Rectal smooth muscle tissue (tissue), 1 donor: ENCODE results near the gene TBX10.
"Not testable (repeated sequence)": the region's sequence is repeated elsewhere in the genome, so short reads cannot be mapped to it uniquely, and the experiment has no call there.

Experiments
- H3K27ac ChIP-seq: one replicate; pipeline ENCODE4 v1.7.0; 2013; ENCODE audit warnings: low read depth, low read length, inconsistent platforms
- H3K27me3 ChIP-seq: one replicate; pipeline ENCODE4 v1.7.0; 2013; ENCODE audit warnings: low read length; ENCODE audit not compliant: control insufficient read depth, insufficient read depth
- H3K36me3 ChIP-seq: one replicate; pipeline ENCODE4 v1.7.0; 2013; ENCODE audit warnings: low read length; ENCODE audit not compliant: control insufficient read depth, insufficient read depth
- H3K4me1 ChIP-seq: one replicate; pipeline ENCODE4 v1.7.0; 2013; ENCODE audit warnings: low read length; ENCODE audit not compliant: control insufficient read depth, insufficient read depth
- H3K4me3 ChIP-seq: one replicate; pipeline ENCODE4 v1.7.0; 2013; ENCODE audit warnings: low read length
- H3K9ac ChIP-seq: one replicate; pipeline ENCODE4 v1.7.0; 2013; ENCODE audit warnings: low read length

Gene TBX10

DNA sequence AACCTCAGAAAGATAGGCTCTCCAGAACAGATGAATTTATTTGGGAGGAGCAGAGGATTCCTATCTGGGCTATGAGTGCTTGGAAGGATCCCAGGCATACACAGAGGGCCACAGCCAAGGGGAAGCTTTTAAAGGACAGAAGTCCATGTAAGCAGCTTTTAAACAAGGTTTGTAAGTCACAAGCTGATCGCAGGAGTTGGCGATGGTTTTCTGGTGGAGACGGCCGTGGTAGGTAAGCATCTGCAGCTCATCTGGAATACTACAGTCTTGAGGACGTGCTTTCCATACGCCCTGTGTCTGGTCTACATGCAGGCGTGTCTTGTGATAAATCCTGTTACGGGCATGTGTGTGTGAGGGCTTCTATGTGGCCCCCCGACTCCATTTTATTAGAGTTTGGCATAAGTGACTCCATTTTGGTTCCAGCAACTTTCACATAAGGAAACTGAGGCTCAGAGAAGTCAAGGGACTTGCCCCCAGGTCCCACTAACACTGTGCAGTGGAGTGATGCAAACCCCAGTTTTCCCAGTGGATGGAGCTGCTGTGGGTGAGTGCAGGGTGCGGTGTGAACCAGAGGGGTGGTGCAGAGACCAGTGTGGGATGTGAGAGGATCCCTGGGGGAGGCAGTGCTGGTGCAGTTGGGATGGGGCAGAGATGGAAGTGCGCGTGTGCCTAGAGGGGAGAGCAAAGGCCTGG is 22.7 kb upstream of the TBX10 start:
- Histone ChIP-seq H3K27ac (no peak overlapping the region), H3K4me1 (no peaks in the 10 kb centered on the region), H3K27me3 (no peaks in the 10 kb centered on the region), H3K36me3 (no peaks in the 10 kb centered on the region), H3K9ac (no peak overlapping the region), H3K4me3 (no peak overlapping the region)

DNA sequence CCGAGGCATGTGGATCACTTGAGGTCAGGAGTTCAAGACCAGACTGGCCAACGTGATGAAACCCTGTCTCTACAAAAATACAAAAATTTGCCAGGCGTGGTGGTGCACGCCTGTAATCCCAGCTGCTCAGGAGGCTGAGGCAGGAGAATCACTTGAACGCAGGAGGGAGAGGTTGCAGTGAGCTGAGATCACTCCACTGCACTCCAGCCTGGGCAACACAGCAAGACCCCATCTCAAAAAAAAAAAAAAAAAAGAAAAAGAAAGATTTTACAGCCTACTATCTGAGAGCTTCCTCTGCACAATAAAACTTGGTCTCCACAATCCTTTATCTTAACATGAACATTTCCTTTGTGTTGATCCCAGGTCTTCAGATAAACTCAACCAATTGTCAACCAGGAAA is 21.2 kb upstream of the TBX10 start:
- H3K4me3 ChIP-seq, H3K4me1 ChIP-seq, H3K9ac ChIP-seq: not testable (repeated sequence)

GRCh38 chr11:67659651-67660165 is 20.1 kb upstream of the TBX10 start:
- H3K27me3 ChIP-seq, H3K4me3 ChIP-seq, H3K4me1 ChIP-seq, H3K27ac ChIP-seq, H3K9ac ChIP-seq, H3K36me3 ChIP-seq: not testable (repeated sequence)

More for the DNA sequence above, 21.2 kb upstream of the TBX10 start:
- not testable (repeated sequence) for H3K36me3 ChIP-seq, H3K27me3 ChIP-seq, H3K27ac ChIP-seq

DNA sequence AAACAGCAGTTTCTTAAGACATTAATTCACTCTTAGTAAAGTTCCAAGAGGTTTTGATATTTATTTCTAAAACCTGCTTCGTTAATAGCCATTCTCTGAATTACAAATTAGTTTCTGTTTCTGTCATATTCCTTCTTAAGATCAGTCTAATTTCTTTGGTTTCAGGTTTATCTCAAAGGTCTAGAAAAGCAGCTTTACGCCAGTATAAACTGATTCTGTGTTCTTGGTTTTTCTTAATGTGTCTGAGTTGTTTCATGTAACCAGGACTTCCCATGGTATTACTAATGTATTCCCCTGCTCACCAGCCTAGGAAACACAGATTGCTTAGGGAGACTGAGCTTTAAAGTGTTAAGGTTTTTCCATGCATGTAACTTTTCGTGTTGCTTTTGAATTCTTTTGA is 17.7 kb upstream of the TBX10 start:
- Histone ChIP-seq H3K4me1 (no peaks in the 10 kb centered on the region), H3K27ac (no peak overlapping the region), H3K27me3 (no peaks in the 10 kb centered on the region), H3K9ac (no peak overlapping the region), H3K4me3 (no peak overlapping the region), H3K36me3 (no peaks in the 10 kb centered on the region)

DNA sequence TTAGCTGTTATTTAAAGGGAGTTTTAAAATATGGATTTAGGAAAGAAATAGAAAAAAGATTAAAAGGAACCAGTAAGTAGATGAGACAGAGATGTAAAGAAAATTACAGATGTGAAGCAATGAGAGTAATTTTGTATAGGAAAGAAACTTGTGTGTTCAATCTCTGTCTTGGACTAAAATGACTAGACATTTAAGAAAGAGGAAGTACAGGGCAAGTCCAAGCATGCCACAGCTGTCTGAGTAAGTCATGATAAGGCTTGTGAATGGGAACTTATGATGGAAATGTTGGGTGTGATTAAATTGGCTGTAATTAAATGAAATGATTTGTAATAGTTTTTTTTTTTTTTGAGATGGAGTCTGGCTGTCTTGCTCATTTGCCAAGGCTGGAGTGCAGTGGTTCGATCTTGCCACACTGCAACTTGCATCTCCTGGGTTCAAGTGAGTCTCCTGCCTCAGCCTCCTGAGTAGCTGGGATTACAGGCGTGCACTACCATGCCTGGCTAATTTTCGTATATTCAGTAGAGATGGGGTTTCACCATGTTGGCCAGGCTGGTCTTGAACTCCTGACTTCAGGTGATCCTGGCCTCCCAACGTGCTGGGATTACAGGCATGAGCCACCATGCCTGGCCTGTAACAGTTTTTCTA is 16.8 kb upstream of the TBX10 start:
- Histone ChIP-seq H3K4me3 (no peak overlapping the region), H3K36me3 (no peaks in the 10 kb centered on the region), H3K9ac (no peak overlapping the region), H3K4me1 (no peaks in the 10 kb centered on the region), H3K27ac (no peak overlapping the region), H3K27me3 (no peaks in the 10 kb centered on the region)

GRCh38 chr11:67654225-67654624 is 14.7 kb upstream of the TBX10 start:
- no peaks in the 10 kb centered on the region for H3K36me3 ChIP-seq
- H3K4me1 ChIP-seq: no peaks in the 10 kb centered on the region
- no peak overlapping the region for H3K4me3 ChIP-seq

GRCh38 chr11:67652965-67653845 is 13.6 kb upstream of the TBX10 start:
- H3K9ac ChIP-seq: no peak overlapping the region
- H3K4me3 ChIP-seq: no peak overlapping the region
- no peak overlapping the region for H3K27ac ChIP-seq
- H3K27me3 ChIP-seq: peaks cover 3% of the 10 kb centered on the region
- H3K36me3 ChIP-seq: no peaks in the 10 kb centered on the region
- H3K4me1 ChIP-seq: no peaks in the 10 kb centered on the region

More at GRCh38 chr11:67654225-67654624, 14.7 kb upstream of the TBX10 start:
- Histone ChIP-seq H3K27ac (no peak overlapping the region), H3K9ac (no peak overlapping the region), H3K27me3 (peaks cover 3% of the 10 kb centered on the region)

GRCh38 chr11:67651976-67652781 is 12.6 kb upstream of the TBX10 start:
- no peaks in the 10 kb centered on the region for H3K4me1 ChIP-seq
- no peak overlapping the region for H3K9ac ChIP-seq
- H3K36me3 ChIP-seq: no peaks in the 10 kb centered on the region
- H3K4me3 ChIP-seq: no peak overlapping the region
- no peak overlapping the region for H3K27ac ChIP-seq
- H3K27me3 ChIP-seq: peaks cover 3% of the 10 kb centered on the region

GRCh38 chr11:67649634-67650510 is 10.3 kb upstream of the TBX10 start:
- Histone ChIP-seq H3K27me3 (peaks cover 3% of the 10 kb centered on the region), H3K4me3 (peak overlapping the region; percentile 44), H3K4me1 (no peaks in the 10 kb centered on the region), H3K27ac (no peak overlapping the region), H3K36me3 (no peaks in the 10 kb centered on the region), H3K9ac (no peak overlapping the region)

- Histone ChIP-seq H3K9ac (no peak overlapping the region), H3K4me3 (no peak overlapping the region), H3K27ac (no peak overlapping the region), H3K27me3 (peaks cover 3% of the 10 kb centered on the region), H3K36me3 (no peaks in the 10 kb centered on the region), H3K4me1 (no peaks in the 10 kb centered on the region)
Measured at GRCh38 chr11:67648796-67649613, 9.4 kb upstream of the TBX10 start.
